Measurements from ENCODE around the gene PSTPIP2. TPM values are rescaled to one million over a fixed set of nuclear protein-coding genes. Genes with fewer than 3 reads are reported as not detected.

PSTPIP2 gene
- total and polyA plus RNA-seq, 2 of the 13 experiments (the other 11 are each of a cell fraction or from before 2014, with no cell fraction given): 0.25 to 0.27 TPM

DNA sequence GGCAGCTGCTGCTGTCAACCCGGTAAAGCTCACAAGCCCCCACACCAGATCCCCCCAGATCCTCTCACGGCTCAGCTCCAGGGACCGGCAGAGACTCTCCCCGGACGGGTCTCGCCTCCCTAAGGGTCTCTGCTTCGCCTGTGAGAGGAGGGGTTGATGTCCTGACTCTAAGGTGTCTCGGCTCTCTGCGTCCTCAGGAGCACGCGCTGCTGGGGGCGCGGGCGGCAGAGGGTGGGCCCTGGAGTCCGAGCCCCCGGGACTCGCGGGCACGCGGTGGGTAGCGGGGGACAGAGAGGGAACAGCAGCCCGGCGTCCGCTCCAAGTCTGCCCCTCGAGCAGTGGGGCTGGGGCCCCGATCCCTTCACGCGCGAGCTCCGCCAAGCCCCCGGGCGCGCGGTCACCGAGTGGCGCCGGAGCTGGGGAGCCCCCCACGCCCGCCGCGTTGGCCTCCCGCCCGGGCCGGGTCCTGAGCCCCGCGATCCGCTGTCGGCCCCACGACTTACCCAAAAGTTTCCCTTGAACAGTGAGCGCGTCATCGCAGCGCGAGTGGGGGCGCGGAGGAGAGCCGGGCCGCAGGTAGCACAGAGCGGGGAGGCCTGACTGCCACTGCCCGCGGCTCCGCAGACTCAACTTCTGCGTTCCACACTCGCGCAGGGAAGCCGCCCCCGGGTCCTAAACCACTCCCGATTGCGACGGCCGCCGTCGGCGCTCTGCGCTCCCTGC lies at the start of gene PSTPIP2 (continued):
- TF ChIP-seq, protein P1, sequence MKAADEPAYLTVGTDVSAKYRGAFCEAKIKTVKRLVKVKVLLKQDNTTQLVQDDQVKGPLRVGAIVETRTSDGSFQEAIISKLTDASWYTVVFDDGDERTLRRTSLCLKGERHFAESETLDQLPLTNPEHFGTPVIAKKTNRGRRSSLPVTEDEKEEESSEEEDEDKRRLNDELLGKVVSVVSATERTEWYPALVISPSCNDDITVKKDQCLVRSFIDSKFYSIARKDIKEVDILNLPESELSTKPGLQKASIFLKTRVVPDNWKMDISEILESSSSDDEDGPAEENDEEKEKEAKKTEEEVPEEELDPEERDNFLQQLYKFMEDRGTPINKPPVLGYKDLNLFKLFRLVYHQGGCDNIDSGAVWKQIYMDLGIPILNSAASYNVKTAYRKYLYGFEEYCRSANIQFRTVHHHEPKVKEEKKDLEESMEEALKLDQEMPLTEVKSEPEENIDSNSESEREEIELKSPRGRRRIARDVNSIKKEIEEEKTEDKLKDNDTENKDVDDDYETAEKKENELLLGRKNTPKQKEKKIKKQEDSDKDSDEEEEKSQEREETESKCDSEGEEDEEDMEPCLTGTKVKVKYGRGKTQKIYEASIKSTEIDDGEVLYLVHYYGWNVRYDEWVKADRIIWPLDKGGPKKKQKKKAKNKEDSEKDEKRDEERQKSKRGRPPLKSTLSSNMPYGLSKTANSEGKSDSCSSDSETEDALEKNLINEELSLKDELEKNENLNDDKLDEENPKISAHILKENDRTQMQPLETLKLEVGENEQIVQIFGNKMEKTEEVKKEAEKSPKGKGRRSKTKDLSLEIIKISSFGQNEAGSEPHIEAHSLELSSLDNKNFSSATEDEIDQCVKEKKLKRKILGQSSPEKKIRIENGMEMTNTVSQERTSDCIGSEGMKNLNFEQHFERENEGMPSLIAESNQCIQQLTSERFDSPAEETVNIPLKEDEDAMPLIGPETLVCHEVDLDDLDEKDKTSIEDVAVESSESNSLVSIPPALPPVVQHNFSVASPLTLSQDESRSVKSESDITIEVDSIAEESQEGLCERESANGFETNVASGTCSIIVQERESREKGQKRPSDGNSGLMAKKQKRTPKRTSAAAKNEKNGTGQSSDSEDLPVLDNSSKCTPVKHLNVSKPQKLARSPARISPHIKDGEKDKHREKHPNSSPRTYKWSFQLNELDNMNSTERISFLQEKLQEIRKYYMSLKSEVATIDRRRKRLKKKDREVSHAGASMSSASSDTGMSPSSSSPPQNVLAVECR (CRISPR knock-in tag; IDR thresholded peaks at IDR 0.05; ENCODE audit: borderline replicate concordance): peak; percentile 10; the same call in 1 of the 2 replicates
- TF ChIP-seq ZNF775 (CRISPR knock-in tag; IDR thresholded peaks at IDR 0.05; ENCODE audit: borderline replicate concordance) (no peak), ZFYVE20 (CRISPR knock-in tag; IDR thresholded peaks at IDR 0.05; ENCODE audit: borderline replicate concordance, low read depth) (0 out of 2 replicates have a peak, but pooled peaks have one; percentile 64), HOXA3 (CRISPR knock-in tag; IDR thresholded peaks at IDR 0.05) (0 out of 2 replicates have a peak, but pooled peaks have one; percentile 24), EEA1 (CRISPR knock-in tag; IDR thresholded peaks at IDR 0.05; ENCODE audit: borderline replicate concordance) (peak; percentile 68; the same call in 1 of the 2 replicates), HDAC1 (CRISPR knock-in tag; IDR thresholded peaks at IDR 0.05) (no peak), ZMAT3 (CRISPR knock-in tag; conservative IDR thresholded peaks at IDR 0.05) (no peak), ZNF232 (CRISPR knock-in tag; IDR thresholded peaks at IDR 0.05; ENCODE audit: borderline replicate concordance) (peak; percentile 35; the same call in 1 of the 2 replicates), HNRNPLL (IDR thresholded peaks at IDR 0.05; ENCODE audit: low read depth, low read length, poor library complexity, severe bottlenecking) (peak; percentile 68), ISX (CRISPR knock-in tag; conservative IDR thresholded peaks at IDR 0.05) (no peak), FOXM1 (CRISPR knock-in tag; IDR thresholded peaks at IDR 0.05) (no peak)
- TF ChIP-seq, protein P2, sequence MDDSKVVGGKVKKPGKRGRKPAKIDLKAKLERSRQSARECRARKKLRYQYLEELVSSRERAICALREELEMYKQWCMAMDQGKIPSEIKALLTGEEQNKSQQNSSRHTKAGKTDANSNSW (CRISPR knock-in tag; IDR thresholded peaks at IDR 0.05; ENCODE audit: borderline replicate concordance): no peak

All from HepG2 (cell line).